GM21619 (cell line): ENCODE measurements around the gene ROR1.
"Not testable (repeated sequence)": the region's sequence is repeated elsewhere in the genome, so short reads cannot be mapped to it uniquely, and the experiment has no call there.

Experiments
- ATAC-seq: cut with Tn5 transposase; IDR thresholded peaks from one replicate; pipeline ENCODE4 v1.9.1; 2021; ENCODE audit not compliant: unreplicated experiment

Gene ROR1

GRCh38 chr1:64084451-64084850 is 310.6 kb downstream of the ROR1 start:
- ATAC-seq: no peak

- ATAC-seq: no peak
Observed at GRCh38 chr1:64087768-64088167, 314.0 kb downstream of the ROR1 start.

- ATAC-seq: no peak
Observed at GRCh38 chr1:64090436-64090835, 316.6 kb downstream of the ROR1 start.

- no peak for ATAC-seq
Observed at GRCh38 chr1:64092851-64093371, 319.1 kb downstream of the ROR1 start.

GRCh38 chr1:64093941-64094340 is 320.1 kb downstream of the ROR1 start:
- ATAC-seq: no peak

GRCh38 chr1:64095832-64096231 is 322.0 kb downstream of the ROR1 start:
- no peak for ATAC-seq

GRCh38 chr1:64097859-64098258 is 324.0 kb downstream of the ROR1 start:
- no peak for ATAC-seq

- no peak for ATAC-seq
Observed at GRCh38 chr1:64098436-64098835, 324.6 kb downstream of the ROR1 start.

- ATAC-seq: no peak
Observed at GRCh38 chr1:64098846-64099582, 325.2 kb downstream of the ROR1 start.

GRCh38 chr1:64100791-64101190 is 327.0 kb downstream of the ROR1 start:
- no peak for ATAC-seq

GRCh38 chr1:64104585-64104984 is 330.8 kb downstream of the ROR1 start:
- ATAC-seq: not testable (repeated sequence)

- ATAC-seq: no peak
Observed at GRCh38 chr1:64107118-64107519, 333.3 kb downstream of the ROR1 start.

- ATAC-seq: no peak
Observed at GRCh38 chr1:64107632-64108031, 333.8 kb downstream of the ROR1 start.

GRCh38 chr1:64110924-64111777 is 337.3 kb downstream of the ROR1 start:
- no peak for ATAC-seq

GRCh38 chr1:64111787-64112186 is 338.0 kb downstream of the ROR1 start:
- ATAC-seq: no peak

GRCh38 chr1:64112281-64112680 is 338.5 kb downstream of the ROR1 start:
- no peak for ATAC-seq

- no peak for ATAC-seq
Observed at GRCh38 chr1:64114012-64114525, 340.3 kb downstream of the ROR1 start.

- no peak for ATAC-seq
Observed at GRCh38 chr1:64116537-64116936, 342.7 kb downstream of the ROR1 start.

- ATAC-seq: no peak
Observed at GRCh38 chr1:64117492-64117891, 343.7 kb downstream of the ROR1 start.

- no peak for ATAC-seq
Observed at GRCh38 chr1:64121766-64122385, 348.1 kb downstream of the ROR1 start.

GRCh38 chr1:64122588-64122987 is 348.8 kb downstream of the ROR1 start:
- no peak for ATAC-seq
